Ectodermal cell (in vitro differentiated cells): Measurements from ENCODE around the gene CACNA1B.

Source experiments
- H3K27ac ChIP-seq: 2 replicates; pipeline ENCODE4 v1.7.0; 2013; ENCODE audit warnings: mild to moderate bottlenecking, low read depth, low read length; ENCODE audit not compliant: insufficient read depth, poor library complexity, severe bottlenecking
- H3K27me3 ChIP-seq: 2 replicates; pipeline ENCODE4 v1.7.0; 2013; ENCODE audit warnings: mild to moderate bottlenecking, low read length; ENCODE audit not compliant: insufficient read depth, control insufficient read depth, poor library complexity, severe bottlenecking
- H3K36me3 ChIP-seq: one replicate; pipeline ENCODE4 v1.7.0; 2013; ENCODE audit warnings: low read length; ENCODE audit not compliant: control insufficient read depth, insufficient read depth
- H3K4me1 ChIP-seq: one replicate; pipeline ENCODE4 v1.7.0; 2013; ENCODE audit warnings: low read length; ENCODE audit not compliant: control insufficient read depth, insufficient read depth
- H3K4me3 ChIP-seq: 2 replicates; pipeline ENCODE4 v1.7.0; 2013; ENCODE audit warnings: low read depth, low read length, control low read depth; ENCODE audit not compliant: insufficient read depth
- H3K9me3 ChIP-seq: 2 replicates; pipeline ENCODE4 v1.7.0; 2013; ENCODE audit warnings: mild to moderate bottlenecking, low read length, moderate library complexity; ENCODE audit not compliant: control insufficient read depth
- WGBS, 2 experiments: methylation state at CpG; one replicate each; pipeline ENCODE4 v1.1.7; 2013; ENCODE audit warnings: missing lambda C conversion rate in 2 of 2; 5-methylcytosine and 5-hydroxymethylcytosine counted together

CACNA1B gene

GRCh38 chr9:137984520-137985257 lies 107.1 kb downstream of the CACNA1B start:
- no peak overlapping the region for H3K27ac ChIP-seq
- H3K4me1 ChIP-seq, result no peaks in the 10 kb centered on the region
- WGBS, 2 experiments, result 93% methylated on average over 7 of the region's 7 CpGs
- no peaks in the 10 kb centered on the region for H3K36me3 ChIP-seq
- no peak overlapping the region for H3K4me3 ChIP-seq
- no peaks in the 10 kb centered on the region for H3K27me3 ChIP-seq
- no peaks in the 10 kb centered on the region for H3K9me3 ChIP-seq

- 92 to 93% methylated on average over 13 of the region's 13 CpGs for WGBS, 2 experiments
- H3K9me3 ChIP-seq, result no peaks in the 10 kb centered on the region
Observed at GRCh38 chr9:137985637-137986071, 108.1 kb downstream of the CACNA1B start.

GRCh38 chr9:137986268-137987099 lies 108.9 kb downstream of the CACNA1B start:
- no peaks in the 10 kb centered on the region for H3K9me3 ChIP-seq
- H3K27me3 ChIP-seq, result no peaks in the 10 kb centered on the region
- H3K4me3 ChIP-seq, result no peak overlapping the region
- 91 to 94% methylated on average over 22 of the region's 22 CpGs for WGBS, 2 experiments
- H3K27ac ChIP-seq, result no peak overlapping the region
- no peaks in the 10 kb centered on the region for H3K4me1 ChIP-seq
- H3K36me3 ChIP-seq, result no peaks in the 10 kb centered on the region

More at GRCh38 chr9:137985637-137986071, 108.1 kb downstream of the CACNA1B start:
- Histone ChIP-seq H3K27me3 (no peaks in the 10 kb centered on the region), H3K4me3 (no peak overlapping the region), H3K36me3 (no peaks in the 10 kb centered on the region), H3K27ac (no peak overlapping the region), H3K4me1 (no peaks in the 10 kb centered on the region)

- no peaks in the 10 kb centered on the region for H3K4me1 ChIP-seq
Observed at GRCh38 chr9:137987244-137988030, 109.9 kb downstream of the CACNA1B start.

GRCh38 chr9:137988051-137988450 lies 110.5 kb downstream of the CACNA1B start:
- Histone ChIP-seq H3K36me3 (no peaks in the 10 kb centered on the region), H3K27me3 (no peaks in the 10 kb centered on the region), H3K9me3 (no peaks in the 10 kb centered on the region), H3K4me1 (no peaks in the 10 kb centered on the region), H3K4me3 (no peak overlapping the region), H3K27ac (no peak overlapping the region)
- 84 to 87% methylated on average over 8 of the region's 8 CpGs for WGBS, 2 experiments

More at GRCh38 chr9:137987244-137988030, 109.9 kb downstream of the CACNA1B start:
- WGBS, 2 experiments, result 89 to 93% methylated on average over 10 of the region's 10 CpGs
- Histone ChIP-seq H3K36me3 (no peaks in the 10 kb centered on the region), H3K9me3 (no peaks in the 10 kb centered on the region), H3K27me3 (no peaks in the 10 kb centered on the region), H3K4me3 (no peak overlapping the region), H3K27ac (no peak overlapping the region)

DNA sequence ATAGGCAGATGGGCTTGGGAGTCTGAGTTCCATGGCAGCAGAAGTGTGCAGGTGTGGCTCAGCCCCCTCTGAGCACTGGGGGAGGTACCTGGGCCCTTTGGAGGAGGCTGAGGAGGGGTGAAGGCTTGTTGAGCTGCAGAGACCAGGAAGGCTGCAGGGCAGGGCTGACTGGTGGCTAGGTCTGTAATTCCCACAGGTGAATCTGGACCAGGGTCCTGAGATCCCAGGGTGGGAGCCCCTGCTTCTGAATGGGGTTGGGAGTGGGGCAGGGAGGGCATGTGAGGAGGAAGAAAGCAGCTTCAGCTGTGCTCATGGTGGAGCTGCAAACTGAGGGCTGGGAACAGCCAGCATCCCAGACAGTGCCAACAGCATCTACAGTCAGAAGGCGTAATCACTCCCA lies 111.1 kb downstream of the CACNA1B start:
- H3K4me3 ChIP-seq, result no peak overlapping the region
- WGBS, 2 experiments, result 91 to 100% methylated on average over 1 of the region's 1 CpG
- no peaks in the 10 kb centered on the region for H3K4me1 ChIP-seq
- no peaks in the 10 kb centered on the region for H3K9me3 ChIP-seq
- H3K27ac ChIP-seq, result no peak overlapping the region
- H3K27me3 ChIP-seq, result no peaks in the 10 kb centered on the region
- no peaks in the 10 kb centered on the region for H3K36me3 ChIP-seq

GRCh38 chr9:137989156-137989555 lies 111.6 kb downstream of the CACNA1B start:
- Histone ChIP-seq H3K36me3 (no peaks in the 10 kb centered on the region), H3K4me3 (no peak overlapping the region), H3K27me3 (no peaks in the 10 kb centered on the region), H3K9me3 (no peaks in the 10 kb centered on the region), H3K4me1 (no peaks in the 10 kb centered on the region), H3K27ac (no peak overlapping the region)
- WGBS, 2 experiments, result 94 to 96% methylated on average over 7 of the region's 7 CpGs

GRCh38 chr9:137989999-137990715 lies 112.6 kb downstream of the CACNA1B start:
- no peak overlapping the region for H3K27ac ChIP-seq
- no peaks in the 10 kb centered on the region for H3K4me1 ChIP-seq
- H3K36me3 ChIP-seq, result no peaks in the 10 kb centered on the region
- WGBS, 2 experiments, result 91 to 93% methylated on average over 8 of the region's 8 CpGs
- no peaks in the 10 kb centered on the region for H3K27me3 ChIP-seq
- no peaks in the 10 kb centered on the region for H3K9me3 ChIP-seq
- H3K4me3 ChIP-seq, result no peak overlapping the region

- H3K4me3 ChIP-seq, result no peak overlapping the region
- WGBS, 2 experiments, result 88 to 91% methylated on average over 13 of the region's 13 CpGs
- H3K4me1 ChIP-seq, result no peaks in the 10 kb centered on the region
- H3K27me3 ChIP-seq, result no peaks in the 10 kb centered on the region
- H3K36me3 ChIP-seq, result no peaks in the 10 kb centered on the region
- H3K27ac ChIP-seq, result no peak overlapping the region
- H3K9me3 ChIP-seq, result no peaks in the 10 kb centered on the region
Observed at GRCh38 chr9:138003485-138004190, 126.1 kb downstream of the CACNA1B start.
